H1 (cell line): ENCODE results near the gene KRT9. TPM values are rescaled to one million over a fixed set of nuclear protein-coding genes. Genes with fewer than 3 reads are reported as not detected.

Experiments used
- ASH2L ChIP-seq: fragments of 200-600, 300-600 bp; sonication (generic); IDR thresholded peaks from one replicate; pipeline ENCODE4 v1.7.1; 2017; ENCODE audit warnings: low read length
- BRCA1 ChIP-seq: IDR thresholded peaks from 2 replicates; pipeline ENCODE4 v1.6.1; 2012; ENCODE audit warnings: low read depth, low read length, improper control_type of control experiment
- RFX5 ChIP-seq: IDR thresholded peaks from 2 replicates; pipeline ENCODE4 v1.6.1; 2011; ENCODE audit warnings: low read depth, low read length, improper control_type of control experiment, borderline replicate concordance
- SIX5 ChIP-seq: IDR thresholded peaks from 2 replicates; pipeline ENCODE4 v1.6.1; 2011; ENCODE audit warnings: mild to moderate bottlenecking, low read depth, low read length
- SUZ12 ChIP-seq: fragments of 200-600 bp; sonication (generic); IDR thresholded peaks from 2 replicates; pipeline ENCODE4 v1.6.1; 2012; ENCODE audit warnings: mild to moderate bottlenecking, inconsistent platforms, low read length, moderate library complexity, mixed read lengths
- TAF1 ChIP-seq: IDR thresholded peaks from 2 replicates; pipeline ENCODE4 v1.6.1; 2011; ENCODE audit warnings: mild to moderate bottlenecking, low read depth, low read length
- polyA plus RNA-seq, 7 experiments: library from polyadenylated mRNA; depleted of rRNA in 3 of 7; stranded (reverse) in 5 of 7; unstranded in 2 of 7; fragments of >200 nt in 5 of 7; fragments of 200-250 nt in 2 of 7; gene quantifications; 1 replicate in 5 of 7; 2 replicates in 1 of 7; 4 replicates in 1 of 7; pipeline versions ENCODE4 v1.2.1 to v1.2.3, GENCODE V29; 2011 to 2013; ENCODE audit warnings: missing spikeins in 2 of 7, mixed read lengths in 2 of 7
- total RNA-seq: library from RNA; stranded (reverse); fragmentation: NEBNext Ultra II Directional; extraction: Animal tissue kit (Norgen Biotek cat#: 25700); gene quantifications from 2 replicates; pipeline ENCODE4 v1.2.1, GENCODE V29; 2021
- TF ChIP-seq, protein P1 (sequence below), 3 experiments: IDR thresholded peaks; 1 replicate in 2 of 3; 2 replicates in 1 of 3; pipeline versions ENCODE4 v1.5.1 to v1.6.1; 2011; ENCODE audit warnings: low read length in 3 of 3, mild to moderate bottlenecking in 3 of 3, inconsistent platforms in 2 of 3, low read depth in 1 of 3, moderate library complexity in 1 of 3; ENCODE audit not compliant: insufficient read depth in 1 of 3; ENCODE audit errors: control extremely low read depth in 1 of 3

The KRT9 gene
- total and polyA plus RNA-seq, 2 of the 8 experiments (the other 6 are each of a cell fraction or from before 2014, with no cell fraction given), result not detected

DNA sequence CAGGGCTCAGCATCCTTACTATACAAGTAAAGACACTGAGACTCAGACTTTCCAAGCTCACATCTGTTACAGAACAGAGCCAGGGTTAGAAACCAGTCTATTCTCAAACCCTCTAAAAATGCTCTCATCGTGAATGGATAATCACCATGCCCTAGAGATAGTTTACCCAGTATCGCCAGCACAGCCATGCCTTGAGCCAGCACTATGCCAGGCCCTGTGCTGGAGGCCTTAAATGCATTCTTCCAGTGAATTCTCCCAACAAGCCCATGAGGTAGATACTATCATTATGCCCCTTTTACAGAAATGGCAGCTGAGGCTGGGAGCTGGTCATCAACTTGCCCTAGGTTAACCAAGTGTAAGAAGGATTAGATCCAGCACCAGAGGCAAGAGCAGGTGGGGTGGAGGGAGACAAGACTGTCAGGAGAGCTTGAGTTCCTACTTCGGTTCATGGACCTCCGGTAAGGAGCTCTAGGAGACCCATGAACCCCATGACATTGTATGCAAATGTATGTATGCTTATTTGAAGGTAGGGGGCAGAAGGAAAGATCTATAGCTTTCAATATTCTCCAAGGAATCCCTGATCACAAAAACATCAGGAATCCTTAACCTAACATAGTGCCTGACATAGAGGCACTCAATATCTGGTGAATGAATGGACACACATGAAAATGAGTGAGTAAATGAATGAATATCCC is 9.7 kb upstream of the KRT9 start (continued):
- TF ChIP-seq, protein P1, sequence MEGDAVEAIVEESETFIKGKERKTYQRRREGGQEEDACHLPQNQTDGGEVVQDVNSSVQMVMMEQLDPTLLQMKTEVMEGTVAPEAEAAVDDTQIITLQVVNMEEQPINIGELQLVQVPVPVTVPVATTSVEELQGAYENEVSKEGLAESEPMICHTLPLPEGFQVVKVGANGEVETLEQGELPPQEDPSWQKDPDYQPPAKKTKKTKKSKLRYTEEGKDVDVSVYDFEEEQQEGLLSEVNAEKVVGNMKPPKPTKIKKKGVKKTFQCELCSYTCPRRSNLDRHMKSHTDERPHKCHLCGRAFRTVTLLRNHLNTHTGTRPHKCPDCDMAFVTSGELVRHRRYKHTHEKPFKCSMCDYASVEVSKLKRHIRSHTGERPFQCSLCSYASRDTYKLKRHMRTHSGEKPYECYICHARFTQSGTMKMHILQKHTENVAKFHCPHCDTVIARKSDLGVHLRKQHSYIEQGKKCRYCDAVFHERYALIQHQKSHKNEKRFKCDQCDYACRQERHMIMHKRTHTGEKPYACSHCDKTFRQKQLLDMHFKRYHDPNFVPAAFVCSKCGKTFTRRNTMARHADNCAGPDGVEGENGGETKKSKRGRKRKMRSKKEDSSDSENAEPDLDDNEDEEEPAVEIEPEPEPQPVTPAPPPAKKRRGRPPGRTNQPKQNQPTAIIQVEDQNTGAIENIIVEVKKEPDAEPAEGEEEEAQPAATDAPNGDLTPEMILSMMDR (IDR thresholded peaks at IDR 0.05; ENCODE audit: control extremely low read depth in 1 of 3, insufficient read depth in 1 of 3, low read depth in 1 of 3, low read length in 3 of 3), result no peak
- TF ChIP-seq TAF1 (no peak), BRCA1 (no peak), SIX5 (no peak), ASH2L (no peak), RFX5 (no peak), SUZ12 (no peak)
